NCI-H1092 treated with DMSO at 0.1 percent for 48 hours (cell line): ENCODE results near the gene PSRC1.
A peak's percentile ranks its signal among the peaks of the same experiment; 100 is the strongest.

Source experiments
- DNase-seq: peaks from one replicate; lab custom pipeline; 2025; lab: John Stamatoyannopoulos, UW

The PSRC1 gene

DNA sequence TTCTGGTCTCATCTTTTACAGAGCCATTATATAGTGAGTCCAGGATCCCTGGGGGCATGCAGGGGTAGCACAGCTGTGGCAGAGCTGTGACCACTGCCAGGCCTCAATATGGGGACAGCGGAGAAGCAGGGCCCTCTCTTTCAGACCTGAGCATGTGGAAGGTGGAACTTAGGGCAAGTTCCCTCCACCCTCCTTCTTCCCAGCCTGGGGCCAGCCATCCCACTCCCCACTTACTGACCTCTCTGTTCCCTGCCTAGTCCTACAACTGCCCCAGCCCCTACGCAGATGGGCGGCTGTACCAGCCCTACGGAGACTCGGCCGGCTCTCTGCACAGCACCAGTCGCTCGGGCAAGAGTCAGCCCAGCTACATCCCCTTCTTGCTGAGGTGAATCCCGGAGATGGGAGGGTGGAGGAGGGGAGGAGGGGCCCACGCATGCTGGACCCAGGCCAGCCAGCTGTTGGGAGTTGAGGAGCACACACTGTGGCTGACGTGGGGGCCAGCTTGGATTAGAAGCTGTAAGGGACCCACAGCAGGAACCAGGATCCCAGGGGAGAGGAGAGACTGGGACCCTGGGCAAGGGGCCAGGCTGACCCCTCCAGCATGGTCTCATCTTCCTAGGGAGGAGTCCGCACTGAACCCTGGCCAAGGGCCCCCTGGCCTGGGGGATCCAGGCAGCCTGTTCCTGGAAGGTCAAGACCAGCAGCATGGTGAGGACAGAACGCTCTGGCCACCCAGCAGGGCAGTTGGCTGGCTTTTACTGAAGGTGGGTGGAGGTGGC is 10.7 kb downstream of the PSRC1 start:
- DNase-seq, result no peak

- no peak for DNase-seq
These were observed 11.5 kb downstream of the PSRC1 start for GRCh38 chr1:109271458-109271857.

DNA sequence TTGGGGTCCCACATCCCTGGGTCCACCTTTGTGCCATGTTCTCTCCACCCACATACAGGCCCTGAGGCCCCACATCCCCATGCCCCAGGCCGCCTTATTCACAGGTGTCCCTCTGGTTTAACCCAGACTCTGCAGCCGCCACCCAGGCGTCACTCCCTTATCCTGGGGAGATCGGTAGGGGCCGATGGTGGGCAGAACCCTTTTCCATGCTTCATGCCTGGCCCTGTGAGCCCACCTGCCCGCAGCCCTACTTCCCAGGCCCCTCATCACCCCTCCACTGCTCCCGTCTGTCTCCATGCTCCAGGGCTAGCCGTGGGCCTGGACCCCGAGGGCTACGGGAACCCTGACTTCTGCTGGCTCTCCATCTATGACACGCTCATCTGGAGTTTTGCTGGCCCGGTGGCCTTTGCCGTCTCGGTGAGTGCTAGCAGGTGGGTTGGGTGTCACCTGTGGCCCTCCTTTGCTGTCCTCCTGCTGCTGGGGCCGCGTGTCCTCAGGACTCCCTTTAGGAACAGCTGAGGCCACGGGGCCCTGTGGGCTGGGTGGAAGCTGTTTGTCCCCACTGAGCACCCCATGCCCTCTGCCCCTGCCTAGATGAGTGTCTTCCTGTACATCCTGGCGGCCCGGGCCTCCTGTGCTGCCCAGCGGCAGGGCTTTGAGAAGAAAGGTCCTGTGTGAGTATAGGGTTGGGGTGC is 12.2 kb downstream of the PSRC1 start:
- no peak for DNase-seq

DNA sequence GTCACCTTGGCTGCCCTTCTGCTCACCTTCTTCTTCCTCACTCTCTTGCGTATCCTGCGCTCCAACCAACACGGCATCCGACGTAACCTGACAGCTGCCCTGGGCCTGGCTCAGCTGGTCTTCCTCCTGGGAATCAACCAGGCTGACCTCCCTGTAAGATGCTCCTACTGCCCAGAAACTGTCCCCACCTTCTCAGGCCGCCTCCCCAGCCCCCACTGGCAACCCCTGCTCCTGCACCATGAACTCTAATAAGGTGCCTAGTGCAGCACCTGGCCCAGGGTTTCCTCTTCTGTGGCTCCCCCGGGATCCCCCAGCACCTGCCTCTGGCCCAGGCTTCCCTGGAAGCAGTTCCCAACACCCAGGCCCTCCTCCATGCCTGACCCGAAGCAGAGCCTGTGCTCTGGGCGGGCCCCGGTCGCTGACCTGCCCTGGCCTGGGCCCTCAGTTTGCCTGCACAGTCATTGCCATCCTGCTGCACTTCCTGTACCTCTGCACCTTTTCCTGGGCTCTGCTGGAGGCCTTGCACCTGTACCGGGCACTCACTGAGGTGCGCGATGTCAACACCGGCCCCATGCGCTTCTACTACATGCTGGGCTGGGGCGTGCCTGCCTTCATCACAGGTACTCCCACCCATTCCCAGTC is 12.8 kb downstream of the PSRC1 start:
- no peak for DNase-seq

GRCh38 chr1:109269212-109269980 is 13.5 kb downstream of the PSRC1 start:
- no peak for DNase-seq

GRCh38 chr1:109268431-109269211 is 14.3 kb downstream of the PSRC1 start:
- DNase-seq, result no peak

- DNase-seq, result no peak
These were observed 15.1 kb downstream of the PSRC1 start for GRCh38 chr1:109267743-109268300.

DNA sequence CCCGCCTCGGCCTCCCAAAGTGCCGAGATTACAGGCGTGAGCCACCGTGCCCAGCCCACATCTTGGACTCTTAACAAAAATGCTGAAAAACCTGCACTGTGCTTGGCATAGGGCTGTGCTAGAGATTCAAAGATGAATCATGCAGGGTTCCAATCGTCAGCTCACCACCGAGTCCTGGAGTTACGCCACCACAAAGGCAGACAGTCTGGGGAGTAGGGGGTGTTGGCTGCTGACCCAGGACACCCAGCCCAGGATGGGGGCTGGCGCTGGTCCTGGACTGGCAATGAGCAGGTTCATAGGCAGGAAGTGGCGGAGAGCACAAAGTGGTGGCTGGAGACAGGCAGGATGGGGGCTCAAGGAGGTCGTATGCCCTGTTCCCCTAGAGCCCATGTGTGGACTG is 16.0 kb downstream of the PSRC1 start:
- DNase-seq, result no peak

DNA sequence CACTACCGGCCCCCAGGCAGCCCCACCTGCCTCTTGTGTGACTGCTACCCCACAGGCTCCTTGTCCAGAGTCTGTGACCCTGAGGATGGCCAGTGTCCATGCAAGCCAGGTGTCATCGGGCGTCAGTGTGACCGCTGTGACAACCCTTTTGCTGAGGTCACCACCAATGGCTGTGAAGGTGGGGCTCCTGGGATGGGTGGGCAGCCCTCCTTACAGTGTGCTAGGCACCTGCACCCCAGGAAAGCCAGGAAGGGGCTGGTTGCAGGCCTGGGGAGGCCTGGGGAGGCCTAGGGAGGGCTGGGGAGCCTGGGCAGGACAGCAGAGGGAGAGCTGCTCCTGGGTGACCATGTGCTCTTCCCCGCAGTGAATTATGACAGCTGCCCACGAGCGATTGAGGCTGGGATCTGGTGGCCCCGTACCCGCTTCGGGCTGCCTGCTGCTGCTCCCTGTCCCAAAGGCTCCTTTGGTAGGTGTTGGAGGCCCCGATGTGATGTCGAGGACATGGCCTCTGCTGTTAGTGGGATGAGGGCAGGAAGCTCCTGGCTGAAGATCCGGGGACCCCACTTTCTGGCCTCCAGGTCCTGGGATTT is 17.1 kb downstream of the PSRC1 start:
- DNase-seq, result no peak

DNA sequence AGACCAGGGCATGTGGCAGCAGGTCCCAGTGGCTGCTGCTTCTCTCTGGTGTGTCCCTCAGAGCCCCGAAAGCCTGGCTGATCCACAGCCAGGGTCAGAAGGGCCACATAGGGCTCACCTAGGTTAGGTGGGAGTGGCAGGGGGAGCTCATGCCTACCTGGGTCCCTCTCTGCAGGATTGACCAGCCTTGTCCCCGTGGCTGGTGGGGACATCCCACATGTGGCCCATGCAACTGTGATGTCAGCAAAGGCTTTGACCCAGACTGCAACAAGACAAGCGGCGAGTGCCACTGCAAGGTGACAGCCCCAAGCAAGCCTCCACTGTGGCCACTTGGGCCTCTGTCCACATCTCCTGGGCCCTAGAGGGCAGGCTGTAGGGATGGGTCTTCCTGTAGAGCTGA is 17.9 kb downstream of the PSRC1 start:
- no peak for DNase-seq

DNA sequence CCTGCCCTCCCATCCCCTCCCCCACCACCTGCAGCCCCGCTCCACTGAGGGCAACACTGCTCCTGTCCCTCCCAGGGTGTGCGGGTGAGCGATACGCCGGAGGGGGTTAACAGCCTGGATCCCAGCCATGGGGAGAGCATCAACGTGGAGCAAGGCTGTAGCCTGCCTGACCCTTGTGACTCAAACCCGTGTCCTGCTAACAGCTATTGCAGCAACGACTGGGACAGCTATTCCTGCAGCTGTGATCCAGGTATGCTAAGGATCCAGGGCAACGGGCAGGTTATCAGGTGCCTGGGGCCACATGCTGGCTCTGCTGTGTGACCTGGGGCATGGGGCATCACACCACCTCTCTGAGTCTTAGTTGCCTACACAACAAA is 18.6 kb downstream of the PSRC1 start:
- DNase-seq, result no peak

DNA sequence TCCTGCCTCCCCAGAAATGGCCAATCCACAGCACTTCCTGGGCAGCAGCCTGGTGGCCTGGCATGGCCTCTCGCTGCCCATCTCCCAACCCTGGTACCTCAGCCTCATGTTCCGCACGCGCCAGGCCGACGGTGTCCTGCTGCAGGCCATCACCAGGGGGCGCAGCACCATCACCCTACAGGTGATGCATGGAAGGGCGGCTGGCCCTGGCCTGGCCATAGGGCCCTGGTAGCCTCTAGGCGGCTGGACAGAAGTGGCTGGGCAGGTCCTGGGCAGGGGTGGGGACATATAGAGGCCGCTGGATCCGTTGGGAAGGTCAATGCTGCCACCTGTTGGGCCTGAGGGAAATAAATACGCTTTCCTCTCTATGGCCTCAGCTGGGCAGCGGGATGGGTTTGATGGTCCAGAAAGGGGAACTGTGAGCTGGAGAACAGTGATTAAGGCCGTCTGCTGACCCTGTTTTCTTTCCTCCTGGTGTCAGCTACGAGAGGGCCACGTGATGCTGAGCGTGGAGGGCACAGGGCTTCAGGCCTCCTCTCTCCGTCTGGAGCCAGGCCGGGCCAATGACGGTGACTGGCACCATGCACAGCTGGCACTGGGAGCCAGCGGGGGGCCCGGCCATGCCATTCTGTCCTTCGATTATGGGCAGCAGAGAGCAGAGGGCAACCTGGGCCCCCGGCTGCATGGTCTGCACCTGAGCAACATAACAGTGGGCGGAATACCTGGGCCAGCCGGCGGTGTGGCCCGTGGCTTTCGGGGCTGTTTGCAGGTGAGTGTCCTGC is 19.2 kb downstream of the PSRC1 start:
- DNase-seq, result peak; percentile 32

DNA sequence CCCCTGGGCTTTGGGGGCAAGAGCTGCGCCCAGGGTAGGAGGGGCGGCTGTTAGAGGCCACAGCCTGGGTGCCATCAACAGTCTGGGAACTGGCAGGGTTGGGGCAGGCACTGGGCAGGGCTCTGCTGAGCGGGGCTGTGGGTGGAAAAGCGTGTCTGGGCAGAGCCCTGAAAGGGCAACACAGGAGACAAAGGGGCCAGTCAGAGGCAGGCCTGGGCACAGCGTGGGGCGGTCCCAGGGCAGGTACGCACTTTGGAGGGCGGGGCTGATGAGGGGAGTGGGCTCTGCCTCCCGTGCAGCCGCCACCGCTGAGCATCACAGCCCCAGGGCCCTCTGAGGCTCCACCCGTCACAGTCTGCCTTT is 19.7 kb downstream of the PSRC1 start:
- DNase-seq, result no peak

- DNase-seq, result no peak
These were observed 20.5 kb downstream of the PSRC1 start for GRCh38 chr1:109262231-109263055.

- no peak for DNase-seq
These were observed 21.4 kb downstream of the PSRC1 start for GRCh38 chr1:109261578-109261977.

DNA sequence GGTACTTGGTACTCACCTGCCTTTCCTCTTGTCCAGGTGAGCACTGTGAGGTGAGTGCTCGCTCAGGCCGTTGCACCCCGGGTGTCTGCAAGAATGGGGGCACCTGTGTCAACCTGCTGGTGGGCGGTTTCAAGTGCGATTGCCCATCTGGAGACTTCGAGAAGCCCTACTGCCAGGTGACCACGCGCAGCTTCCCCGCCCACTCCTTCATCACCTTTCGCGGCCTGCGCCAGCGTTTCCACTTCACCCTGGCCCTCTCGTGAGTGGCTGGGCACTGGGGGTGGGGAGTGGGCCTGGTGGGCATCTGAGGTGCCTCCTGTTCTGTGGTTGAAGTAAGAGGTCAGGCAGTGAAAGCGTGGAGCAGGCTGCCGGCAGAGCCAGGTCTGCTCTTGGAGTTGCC is 21.9 kb downstream of the PSRC1 start:
- DNase-seq, result no peak

DNA sequence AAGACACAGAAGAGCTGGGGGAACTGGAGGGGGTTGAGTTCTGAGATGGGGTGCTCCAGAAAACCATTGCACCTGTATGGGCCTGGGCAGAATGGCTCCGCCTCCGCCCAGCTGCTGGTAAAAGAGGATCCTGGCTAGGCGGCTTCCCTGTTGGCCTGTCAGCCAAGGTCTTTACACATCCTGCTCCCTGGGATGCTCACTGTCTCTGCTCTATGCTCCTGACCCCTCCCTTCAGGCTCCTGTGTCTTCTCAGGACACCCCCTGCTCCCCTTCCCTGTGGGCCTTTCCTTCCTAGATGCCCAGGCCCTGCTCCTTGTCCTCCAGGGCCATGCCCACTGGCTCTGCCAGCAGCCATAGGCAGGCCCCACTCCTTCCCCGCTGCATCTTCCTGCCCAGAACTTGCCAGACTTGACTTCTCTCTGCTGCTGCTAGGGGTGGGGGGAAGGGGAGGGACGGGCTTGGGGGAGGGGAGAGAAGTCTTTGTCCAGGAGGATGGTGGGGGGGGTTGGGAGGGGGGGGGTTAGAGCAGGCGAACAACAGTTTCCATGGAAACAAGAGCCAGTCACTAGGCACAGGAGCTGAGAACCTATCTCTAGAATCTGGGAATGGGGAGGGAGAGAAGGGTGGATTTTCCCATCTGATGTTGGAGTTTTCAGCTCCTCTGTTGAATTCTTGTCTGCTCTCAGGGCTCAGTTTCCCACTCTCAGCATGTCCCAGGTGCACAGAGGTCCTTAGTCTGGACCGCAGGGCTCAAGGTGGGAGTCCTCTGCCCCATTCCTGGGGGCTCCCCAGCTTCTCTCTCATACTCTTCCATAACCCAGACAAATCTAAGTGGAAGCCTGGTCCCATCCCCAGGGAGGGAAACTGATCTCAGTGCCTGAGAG is 23.0 kb downstream of the PSRC1 start:
- no peak for DNase-seq
